B cell (primary cell): ENCODE data around the gene FRS3. TPM values are rescaled to one million over a fixed set of nuclear protein-coding genes. Genes with fewer than 3 reads are reported as not detected.

Experiments used
- ATAC-seq: fragments of 200-7000 bp; cut with Tn5 transposase; one replicate; pipeline ENCODE4 v1.10.0; 2021; ENCODE audit warnings: low read depth, mild to moderate bottlenecking, moderate number of reproducible peaks, moderate library complexity
- CTCF ChIA-PET: fragments of 350-600 bp; sonication (Branson Sonifier 250); formaldehyde crosslinking; loops from one replicate; lab custom pipeline; 2021; ENCODE audit warnings: antibody characterized with exemption, inconsistent platforms; lab: Charles Lee
- POLR2A ChIA-PET: fragments of 350-600 bp; sonication (Branson Sonifier 250); formaldehyde crosslinking; loops from one replicate; lab custom pipeline; 2021; ENCODE audit warnings: antibody characterized with exemption; lab: Charles Lee
- DNase-seq: peaks from one replicate; pipeline ENCODE4 v3.0.0; 2013
- H2AFZ ChIP-seq: 2 replicates; pipeline ENCODE4 v1.6.1; 2012; ENCODE audit warnings: mild to moderate bottlenecking, low read depth, low read length; ENCODE audit not compliant: insufficient read depth, poor library complexity, severe bottlenecking
- H3K27ac ChIP-seq, 2 donors: 1 replicate in 1 of 2; 2 replicates in 1 of 2; pipeline ENCODE4 v1.5.1; 2012 to 2013; ENCODE audit warnings: low read length in 2 of 2, mild to moderate bottlenecking in 2 of 2, moderate library complexity in 1 of 2
- H3K27me3 ChIP-seq, 4 experiments: fragments of 200-600 bp in 1 of 4; sonication (generic) in 1 of 4; replicated peaks in 1 of 4; 1 replicate in 2 of 4; 2 replicates in 2 of 4; pipeline versions ENCODE4 v1.6.1 to v1.7.0; 2013 to 2016; ENCODE audit warnings: low read length in 3 of 4, mild to moderate bottlenecking in 2 of 4, mixed read lengths in 1 of 4, moderate library complexity in 1 of 4; ENCODE audit not compliant: insufficient read depth in 4 of 4, control insufficient read depth in 3 of 4; ENCODE audit errors: control extremely low read depth in 1 of 4
- H3K36me3 ChIP-seq, 2 experiments: replicated peaks in 1 of 2; 1 replicate in 1 of 2; 2 replicates in 1 of 2; pipeline versions ENCODE4 v1.6.1 to v1.7.1; 2013; ENCODE audit warnings: low read length in 1 of 2; ENCODE audit not compliant: insufficient read depth in 2 of 2, control insufficient read depth in 1 of 2; ENCODE audit errors: control extremely low read depth in 1 of 2, extremely low read depth in 1 of 2
- H3K4me1 ChIP-seq, 2 donors: fragments of 200-600 bp in 1 of 2; sonication (generic) in 1 of 2; 1 replicate in 1 of 2; 2 replicates in 1 of 2; pipeline versions ENCODE4 v1.5.1 to v1.6.1; 2013 to 2017; ENCODE audit warnings: low read length in 2 of 2; ENCODE audit not compliant: control insufficient read depth in 2 of 2, insufficient read depth in 2 of 2
- H3K4me2 ChIP-seq: replicated peaks from 2 replicates; pipeline ENCODE3; 2012; ENCODE audit warnings: mild to moderate bottlenecking, low read depth, low read length; ENCODE audit not compliant: poor library complexity, severe bottlenecking
- H3K4me3 ChIP-seq, 5 experiments: fragments of 200-600 bp in 1 of 5; sonication (generic) in 1 of 5; 1 replicate in 3 of 5; 2 replicates in 2 of 5; pipeline versions ENCODE4 v1.5.1 to v1.7.0; 2011 to 2016; ENCODE audit warnings: low read length in 4 of 5, mild to moderate bottlenecking in 4 of 5, low read depth in 2 of 5, control low read depth in 1 of 5, moderate library complexity in 1 of 5; ENCODE audit not compliant: insufficient read depth in 1 of 5; ENCODE audit errors: control extremely low read depth in 1 of 5, extremely low read depth in 1 of 5
- H3K79me2 ChIP-seq: fragments of 200-600 bp; sonication (generic); one replicate; pipeline ENCODE4 v1.6.0; 2016; ENCODE audit warnings: low read length; ENCODE audit not compliant: control insufficient read depth, insufficient read depth
- H3K9ac ChIP-seq: fragments of 200-600 bp; sonication (generic); 2 replicates; pipeline ENCODE4 v1.6.1; 2017; ENCODE audit warnings: mild to moderate bottlenecking, low read length, moderate library complexity
- H3K9me3 ChIP-seq, 3 donors: one replicate each; pipeline versions ENCODE4 v1.6.1 to v1.7.1; 2013; ENCODE audit warnings: low read length in 2 of 3; ENCODE audit not compliant: control insufficient read depth in 2 of 3, insufficient read depth in 1 of 3; ENCODE audit errors: control extremely low read depth in 1 of 3
- H4K20me1 ChIP-seq: 2 replicates; pipeline ENCODE4 v1.6.0; 2012; ENCODE audit warnings: mild to moderate bottlenecking, low read length; ENCODE audit not compliant: insufficient read depth, control insufficient read depth, poor library complexity, severe bottlenecking
- H3K27ac Mint-ChIP-seq: one replicate; pipeline ENCODE4 v1.8.0; 2021; ENCODE audit warnings: mixed read lengths
- H3K27me3 Mint-ChIP-seq: one replicate; pipeline ENCODE4 v1.8.0; 2021; ENCODE audit warnings: mixed read lengths
- H3K4me1 Mint-ChIP-seq: one replicate; pipeline ENCODE4 v1.8.0; 2021; ENCODE audit warnings: mixed read lengths
- H3K4me3 Mint-ChIP-seq: one replicate; pipeline ENCODE4 v1.8.0; 2021; ENCODE audit warnings: mixed read lengths
- H3K9me3 Mint-ChIP-seq: one replicate; pipeline ENCODE4 v1.8.0; 2022; ENCODE audit warnings: mixed read lengths; ENCODE audit not compliant: insufficient read depth
- EZH2 ChIP-seq: IDR thresholded peaks from 2 replicates; pipeline ENCODE4 v1.6.1; 2012; ENCODE audit warnings: borderline replicate concordance, low read depth, mild to moderate bottlenecking, moderate library complexity, low read length; ENCODE audit not compliant: insufficient read depth, poor library complexity, severe bottlenecking
- WGBS: methylation state at CpG from one replicate; pipeline ENCODE4 v1.1.5; 2013; ENCODE audit warnings: missing lambda C conversion rate; ENCODE audit not compliant: insufficient coverage; 5-methylcytosine and 5-hydroxymethylcytosine counted together
- intact Hi-C: fragments of 100-400 bp; cut with micrococcal nuclease; formaldehyde crosslinking; loops from one replicate; pipeline ENCODE4 v1.10.0; 2022
- polyA plus RNA-seq: library from polyadenylated mRNA; depleted of rRNA; stranded (reverse); fragments of >200 nt; gene quantifications from 2 replicates; pipeline ENCODE4 v1.2.3, GENCODE V29; 2012
- total RNA-seq, 2 donors: library from RNA; stranded (reverse); fragments of 120-200 nt in 1 of 2; gene quantifications; 1 replicate in 1 of 2; 2 replicates in 1 of 2; pipeline versions ENCODE4 v1.2.3 to v1.2.4, GENCODE V29; 2013 to 2022
- TF ChIP-seq, protein P1 (sequence below): fragments of 200-600 bp; IDR thresholded peaks from one replicate; pipeline ENCODE4 v1.8.0; 2022; ENCODE audit warnings: antibody characterized with exemption, mild to moderate bottlenecking

The FRS3 gene
- total and polyA plus RNA-seq, 2 donors (not counting 1 experiment from before 2014, with no cell fraction given): 9.8 to 12.0 TPM

DNA sequence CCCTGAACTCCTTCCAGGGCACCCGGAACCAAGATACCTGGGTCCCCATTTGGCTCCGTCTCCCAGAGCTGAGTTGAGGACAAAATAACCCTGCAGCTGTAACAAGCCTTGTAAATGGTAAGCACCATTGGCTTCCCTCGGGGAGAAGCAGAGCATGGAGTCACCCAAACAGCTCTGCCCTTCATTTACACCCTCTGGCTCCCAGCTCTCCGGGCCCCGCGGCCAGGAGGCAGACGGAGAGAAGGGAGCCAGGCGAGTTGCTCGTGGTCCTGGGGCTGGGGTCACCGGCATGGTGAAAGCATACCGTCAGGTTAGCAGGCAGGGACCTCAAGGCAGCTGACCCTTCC is 46.4 kb downstream of the FRS3 start:
- intact Hi-C loops: loop anchor here (2.0 to 5.0 kb wide), 3 partner anchors 15 to 51 kb away; no protein-coding TSS in a partner anchor
- H2AFZ ChIP-seq: no peak overlapping the region
- peak overlapping the region; percentile 68 to 89 (median 80) for H3K4me3 ChIP-seq
- H3K4me3 Mint-ChIP-seq: peak overlapping the region; percentile 93
- no peaks in the 10 kb centered on the region for H3K9me3 Mint-ChIP-seq
- 53% methylated on average over 11 of the region's 11 CpGs for WGBS
- peaks cover 0 to 10% of the 10 kb centered on the region in 2 experiments for H3K36me3 ChIP-seq
- peaks cover 55% of the 10 kb centered on the region for H3K79me2 ChIP-seq
- H3K27me3 Mint-ChIP-seq: no peaks in the 10 kb centered on the region
- no peak for DNase-seq
- no peak for ATAC-seq
- H3K9ac ChIP-seq: peak overlapping the region; percentile 78
- no peaks in the 10 kb centered on the region for H3K27me3 ChIP-seq
- peaks cover 56% of the 10 kb centered on the region for H3K4me1 Mint-ChIP-seq
- peaks cover 7% of the 10 kb centered on the region for H4K20me1 ChIP-seq
- peaks cover 47 to 60% of the 10 kb centered on the region in 2 donors for H3K4me1 ChIP-seq
- peak overlapping the region; percentile 90 for H3K4me2 ChIP-seq
- H3K9me3 ChIP-seq: no peaks in the 10 kb centered on the region
- peak overlapping the region; percentile 87 to 93 for H3K27ac ChIP-seq
- ChIA-PET CTCF (interaction anchor here (0.8 to 7.9 kb wide), 12 partner anchors 11 to 317 kb away, joined by 3 to 303 read pairs (median 6); partner anchors contain the start of genes BYSL, MED20, TAF8 and TOMM6), POLR2A (interaction anchor here (0.6 to 9.4 kb wide), 10 partner anchors 10 to 1196 kb away, joined by 3 to 342 read pairs (median 12); partner anchors contain the start of genes CNPY3 and TOMM6)
- TF ChIP-seq, protein P1, sequence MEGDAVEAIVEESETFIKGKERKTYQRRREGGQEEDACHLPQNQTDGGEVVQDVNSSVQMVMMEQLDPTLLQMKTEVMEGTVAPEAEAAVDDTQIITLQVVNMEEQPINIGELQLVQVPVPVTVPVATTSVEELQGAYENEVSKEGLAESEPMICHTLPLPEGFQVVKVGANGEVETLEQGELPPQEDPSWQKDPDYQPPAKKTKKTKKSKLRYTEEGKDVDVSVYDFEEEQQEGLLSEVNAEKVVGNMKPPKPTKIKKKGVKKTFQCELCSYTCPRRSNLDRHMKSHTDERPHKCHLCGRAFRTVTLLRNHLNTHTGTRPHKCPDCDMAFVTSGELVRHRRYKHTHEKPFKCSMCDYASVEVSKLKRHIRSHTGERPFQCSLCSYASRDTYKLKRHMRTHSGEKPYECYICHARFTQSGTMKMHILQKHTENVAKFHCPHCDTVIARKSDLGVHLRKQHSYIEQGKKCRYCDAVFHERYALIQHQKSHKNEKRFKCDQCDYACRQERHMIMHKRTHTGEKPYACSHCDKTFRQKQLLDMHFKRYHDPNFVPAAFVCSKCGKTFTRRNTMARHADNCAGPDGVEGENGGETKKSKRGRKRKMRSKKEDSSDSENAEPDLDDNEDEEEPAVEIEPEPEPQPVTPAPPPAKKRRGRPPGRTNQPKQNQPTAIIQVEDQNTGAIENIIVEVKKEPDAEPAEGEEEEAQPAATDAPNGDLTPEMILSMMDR: no peak
- TF ChIP-seq EZH2: no peak
- peak overlapping the region; percentile 95 for H3K27ac Mint-ChIP-seq
